SK-N-SH (cell line): ENCODE measurements around the gene MSMP. TPM values are rescaled to one million over a fixed set of nuclear protein-coding genes. Genes with fewer than 3 reads are reported as not detected.

Source experiments
- CTCF ChIA-PET: fragments of 300-600, 350-600 bp; formaldehyde crosslinking; extraction: SDS; loops from one replicate; lab custom pipeline; 2021; lab: Yijun Ruan, JAX
- POLR2A ChIA-PET: fragments of 350-600 bp; sonication (Branson Sonifier 250); formaldehyde crosslinking; extraction: SDS; loops from one replicate; lab custom pipeline; 2020; ENCODE audit warnings: antibody characterized with exemption, inconsistent platforms; lab: Yijun Ruan, JAX
- DNase-seq: peaks from one replicate; pipeline ENCODE4 v3.0.0; 2012
- H2AFZ ChIP-seq: fragments of 200-600 bp; sonication (generic); 2 replicates; pipeline ENCODE4 v1.8.1; 2016; ENCODE audit warnings: antibody characterized with exemption, mild to moderate bottlenecking, low read depth
- H3F3A ChIP-seq: fragments of 200-600 bp; sonication (generic); replicated peaks from 2 replicates; pipeline ENCODE3; 2016; ENCODE audit warnings: antibody characterized with exemption, mild to moderate bottlenecking; ENCODE audit not compliant: insufficient read depth
- H3K27ac ChIP-seq, 2 experiments: fragments of 200-500 bp in 1 of 2; fragments of 200-600 bp in 1 of 2; sonication (Bioruptor generic) in 1 of 2; sonication (generic), shearing (Covaris generic) in 1 of 2; 2 replicates each; pipeline versions ENCODE4 v1.5.1 to v1.6.1; 2014 to 2016; ENCODE audit warnings: low read depth in 2 of 2, inconsistent platforms in 1 of 2, low read length in 1 of 2, mild to moderate bottlenecking in 1 of 2, mixed read lengths in 1 of 2
- H3K27me3 ChIP-seq: fragments of 200-600 bp; sonication (generic), shearing (Covaris generic); 2 replicates; pipeline ENCODE4 v1.6.1; 2016; ENCODE audit warnings: mixed run types; ENCODE audit not compliant: insufficient read depth
- H3K36me3 ChIP-seq, 2 experiments: fragments of 200-500 bp in 1 of 2; fragments of 200-600 bp in 1 of 2; sonication (Bioruptor generic) in 1 of 2; sonication (generic) in 1 of 2; replicated peaks in 1 of 2; 2 replicates each; pipeline versions ENCODE3 to v1.5.1; 2014 to 2016; ENCODE audit warnings: low read length in 1 of 2, mild to moderate bottlenecking in 1 of 2; ENCODE audit not compliant: insufficient read depth in 2 of 2, control insufficient read depth in 1 of 2
- H3K4me1 ChIP-seq, 2 experiments: fragments of 200-500 bp in 1 of 2; fragments of 200-600 bp in 1 of 2; sonication (Bioruptor generic) in 1 of 2; sonication (generic), shearing (Covaris generic) in 1 of 2; 2 replicates each; pipeline versions ENCODE4 v1.5.1 to v1.6.1; 2014 to 2016; ENCODE audit warnings: low read depth in 1 of 2, low read length in 1 of 2, mixed run types in 1 of 2; ENCODE audit not compliant: insufficient read depth in 2 of 2, control insufficient read depth in 1 of 2
- H3K4me2 ChIP-seq: fragments of 200-600 bp; sonication (generic), shearing (Covaris generic); 2 replicates; pipeline ENCODE4 v1.6.1; 2017; ENCODE audit warnings: mixed run types
- H3K4me3 ChIP-seq, 2 experiments: fragments of 200-500 bp in 1 of 2; fragments of 200-600 bp in 1 of 2; sonication (Bioruptor generic) in 1 of 2; sonication (generic), shearing (Covaris generic) in 1 of 2; 2 replicates each; pipeline versions ENCODE4 v1.5.1 to v1.8.1; 2014 to 2016; ENCODE audit warnings: low read depth in 2 of 2, inconsistent platforms in 1 of 2, low read length in 1 of 2, mild to moderate bottlenecking in 1 of 2, mixed read lengths in 1 of 2, moderate library complexity in 1 of 2
- H3K79me2 ChIP-seq: fragments of 200-600 bp; sonication (generic); 2 replicates; pipeline ENCODE4 v1.8.1; 2017; ENCODE audit warnings: mild to moderate bottlenecking; ENCODE audit not compliant: insufficient read depth
- H3K9ac ChIP-seq: fragments of 200-600 bp; sonication (generic); 2 replicates; pipeline ENCODE4 v1.6.1; 2017; ENCODE audit warnings: mixed run types
- H3K9me2 ChIP-seq: fragments of 200-600 bp; sonication (generic); 2 replicates; pipeline ENCODE4 v1.6.1; 2017; ENCODE audit warnings: mixed run types
- H3K9me3 ChIP-seq: fragments of 200-600 bp; sonication (generic); 2 replicates; pipeline ENCODE4 v1.6.1; 2017; ENCODE audit warnings: mixed run types, mild to moderate bottlenecking, moderate library complexity
- H4K20me1 ChIP-seq: fragments of 200-600 bp; sonication (generic); 2 replicates; pipeline ENCODE4 v1.6.1; 2017; ENCODE audit warnings: mild to moderate bottlenecking, mixed run types; ENCODE audit not compliant: insufficient read depth
- EP300 ChIP-seq, 2 experiments: IDR thresholded peaks; 2 replicates each; pipeline versions ENCODE4 v1.4.0 to v1.6.1; 2012; ENCODE audit warnings: borderline replicate concordance in 1 of 2, low read depth in 1 of 2, low read length in 1 of 2
- EZH2phosphoT487 ChIP-seq: fragments of 200-600 bp; sonication (generic); IDR thresholded peaks from 2 replicates; pipeline ENCODE4 v1.6.1; 2017; ENCODE audit warnings: low read depth, mixed run types, mild to moderate bottlenecking, antibody characterized with exemption, moderate library complexity, borderline replicate concordance
- FOXJ3 ChIP-seq: sonication (generic); formaldehyde crosslinking; IDR thresholded peaks from 2 replicates; pipeline ENCODE4 v1.5.1; 2020; ENCODE audit warnings: mild to moderate bottlenecking, missing genetic modification reagents
- IRF3 ChIP-seq: fragments of 150-350 bp; IDR thresholded peaks from 2 replicates; pipeline ENCODE4 v1.6.1; 2016; ENCODE audit warnings: mild to moderate bottlenecking, low read depth, low read length
- MXI1 ChIP-seq: IDR thresholded peaks from 2 replicates; pipeline ENCODE4 v1.6.1; 2012; ENCODE audit warnings: mild to moderate bottlenecking, low read depth, low read length, improper control_type of control experiment
- NFIC ChIP-seq: IDR thresholded peaks from 2 replicates; pipeline ENCODE4 v1.4.0; 2012; ENCODE audit warnings: borderline replicate concordance
- NRF1 ChIP-seq: IDR thresholded peaks from 2 replicates; pipeline ENCODE4 v1.6.1; 2012; ENCODE audit warnings: low read depth, mild to moderate bottlenecking, low read length
- POLR2AphosphoS5 ChIP-seq: IDR thresholded peaks from 2 replicates; pipeline ENCODE4 v1.6.1; 2012; ENCODE audit warnings: low read depth, low read length
- RXRA ChIP-seq: IDR thresholded peaks from 2 replicates; pipeline ENCODE4 v1.4.0; 2012; ENCODE audit warnings: low read depth, mild to moderate bottlenecking, borderline replicate concordance
- SIN3A ChIP-seq: IDR thresholded peaks from 2 replicates; pipeline ENCODE4 v1.6.1; 2012; ENCODE audit warnings: low read depth, mild to moderate bottlenecking, low read length, moderate library complexity, borderline replicate concordance
- TAF1 ChIP-seq: IDR thresholded peaks from 2 replicates; pipeline ENCODE4 v1.6.1; 2012; ENCODE audit warnings: low read depth, mild to moderate bottlenecking, low read length, moderate library complexity, borderline replicate concordance
- YY1 ChIP-seq: IDR thresholded peaks from 2 replicates; pipeline ENCODE4 v1.4.0; 2012; ENCODE audit warnings: low read depth, mild to moderate bottlenecking
- ZBTB33 ChIP-seq: IDR thresholded peaks from 2 replicates; pipeline ENCODE4 v1.4.0; 2012; ENCODE audit warnings: low read depth, borderline replicate concordance
- WGBS: methylation state at CpG from one replicate; pipeline ENCODE4 v1.1.6; 2017; ENCODE audit warnings: low lambda C conversion rate; 5-methylcytosine and 5-hydroxymethylcytosine counted together
- polyA plus RNA-seq, 3 experiments: library from polyadenylated mRNA; depleted of rRNA; stranded (reverse); fragments of >200 nt; gene quantifications; 2 replicates each; pipeline ENCODE4 v1.2.3, GENCODE V29; 2012

MSMP gene
- polyA plus RNA-seq, 1 of the 3 experiments (the other 2 are of a cell fraction): 1.2 TPM

GRCh38 chr9:35718721-35719511, 35.2 kb downstream of the MSMP start:
- H3K4me1 ChIP-seq: no peaks in the 10 kb centered on the region
- H3K9me3 ChIP-seq: no peaks in the 10 kb centered on the region
- CTCF ChIA-PET: interaction anchor here (10.5 to 19.9 kb wide), 2 partner anchors 11 to 23 kb away, joined by 68 to 183 read pairs; partner anchors contain the start of genes CREB3 and TLN1
- POLR2A ChIA-PET: interaction anchor here (1.2 kb wide), 1 partner anchor 20 kb away, joined by 3 read pairs; no protein-coding TSS in a partner anchor
- no peak for DNase-seq
- H3K27ac ChIP-seq: no peak overlapping the region
- H3K36me3 ChIP-seq: peaks cover 74 to 97% of the 10 kb centered on the region in 2 experiments
- H3K4me3 ChIP-seq: no peak overlapping the region
- no peaks in the 10 kb centered on the region for H4K20me1 ChIP-seq
- no peak overlapping the region for H2AFZ ChIP-seq
- H3K9ac ChIP-seq: no peak overlapping the region
- no peaks in the 10 kb centered on the region for H3K9me2 ChIP-seq
- peaks cover 14% of the 10 kb centered on the region for H3K79me2 ChIP-seq
- TF ChIP-seq POLR2AphosphoS5 (no peak), TAF1 (no peak), MXI1 (no peak), EZH2phosphoT487 (no peak), NFIC (no peak), EP300 (IDR thresholded peaks at IDR 0.05; ENCODE audit: borderline replicate concordance in 1 of 2, low read depth in 1 of 2, low read length in 1 of 2) (no peak), SIN3A (no peak), ZBTB33 (no peak), RXRA (no peak), NRF1 (no peak), YY1 (no peak), FOXJ3 (CRISPR knock-in tag) (no peak), IRF3 (no peak)
- no peak overlapping the region for H3K4me2 ChIP-seq
- WGBS: 97% methylated on average over 13 of the region's 15 CpGs
- H3K27me3 ChIP-seq: no peaks in the 10 kb centered on the region
- H3F3A ChIP-seq: no peaks in the 10 kb centered on the region
